ENCODE results near the gene MAP2K3. TPM values are rescaled to one million over a fixed set of nuclear protein-coding genes. Genes with fewer than 3 reads are reported as not detected.

Gene MAP2K3
- total RNA-seq, 2 experiments from 2014 or later, result 151 to 153 TPM

DNA sequence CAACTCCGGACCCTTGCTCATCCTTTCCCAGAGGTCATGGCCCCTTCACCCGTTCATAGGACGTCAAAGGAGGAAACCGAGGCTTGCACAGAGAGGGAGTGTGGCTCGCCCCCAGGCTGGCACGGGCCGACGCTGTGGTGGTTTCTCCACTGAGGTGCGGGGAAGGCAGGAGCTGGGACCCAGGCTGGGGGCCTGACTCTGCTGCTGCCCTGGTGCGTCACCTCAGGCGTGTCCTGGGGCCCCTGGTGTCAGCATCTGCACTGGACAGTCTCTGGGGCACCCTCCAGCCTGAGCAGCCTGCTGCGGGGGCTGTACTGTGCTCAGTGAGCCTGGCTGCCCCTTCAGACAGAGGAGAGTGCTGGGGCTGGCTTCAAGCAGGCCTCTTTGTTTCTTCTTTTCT lies 7.4 kb downstream of the MAP2K3 start:
- ATAC-seq (no peak), DNase-seq (no peak)
- H3K4me1 Mint-ChIP-seq (ENCODE audit: low read depth), result peaks cover 40% of the 10 kb centered on the region
- intact Hi-C loops (cut with micrococcal nuclease), result no loop called here
- CTCF ChIA-PET, result no interaction called here
- H3K9me3 Mint-ChIP-seq, result no peaks in the 10 kb centered on the region
- no peak overlapping the region for H3K4me3 Mint-ChIP-seq
- H3K27me3 Mint-ChIP-seq, result no peaks in the 10 kb centered on the region
- TF ChIP-seq, protein P1, sequence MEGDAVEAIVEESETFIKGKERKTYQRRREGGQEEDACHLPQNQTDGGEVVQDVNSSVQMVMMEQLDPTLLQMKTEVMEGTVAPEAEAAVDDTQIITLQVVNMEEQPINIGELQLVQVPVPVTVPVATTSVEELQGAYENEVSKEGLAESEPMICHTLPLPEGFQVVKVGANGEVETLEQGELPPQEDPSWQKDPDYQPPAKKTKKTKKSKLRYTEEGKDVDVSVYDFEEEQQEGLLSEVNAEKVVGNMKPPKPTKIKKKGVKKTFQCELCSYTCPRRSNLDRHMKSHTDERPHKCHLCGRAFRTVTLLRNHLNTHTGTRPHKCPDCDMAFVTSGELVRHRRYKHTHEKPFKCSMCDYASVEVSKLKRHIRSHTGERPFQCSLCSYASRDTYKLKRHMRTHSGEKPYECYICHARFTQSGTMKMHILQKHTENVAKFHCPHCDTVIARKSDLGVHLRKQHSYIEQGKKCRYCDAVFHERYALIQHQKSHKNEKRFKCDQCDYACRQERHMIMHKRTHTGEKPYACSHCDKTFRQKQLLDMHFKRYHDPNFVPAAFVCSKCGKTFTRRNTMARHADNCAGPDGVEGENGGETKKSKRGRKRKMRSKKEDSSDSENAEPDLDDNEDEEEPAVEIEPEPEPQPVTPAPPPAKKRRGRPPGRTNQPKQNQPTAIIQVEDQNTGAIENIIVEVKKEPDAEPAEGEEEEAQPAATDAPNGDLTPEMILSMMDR (IDR thresholded peaks at IDR 0.05), result no peak
- H3K36me3 Mint-ChIP-seq (ENCODE audit: low read depth), result peaks cover 33% of the 10 kb centered on the region
- H3K27ac Mint-ChIP-seq, result no peak overlapping the region
- POLR2A ChIA-PET, result interaction anchor here (0.8 kb wide), 1 partner anchor 10 kb away, joined by 3 read pairs; no protein-coding TSS in a partner anchor

DNA sequence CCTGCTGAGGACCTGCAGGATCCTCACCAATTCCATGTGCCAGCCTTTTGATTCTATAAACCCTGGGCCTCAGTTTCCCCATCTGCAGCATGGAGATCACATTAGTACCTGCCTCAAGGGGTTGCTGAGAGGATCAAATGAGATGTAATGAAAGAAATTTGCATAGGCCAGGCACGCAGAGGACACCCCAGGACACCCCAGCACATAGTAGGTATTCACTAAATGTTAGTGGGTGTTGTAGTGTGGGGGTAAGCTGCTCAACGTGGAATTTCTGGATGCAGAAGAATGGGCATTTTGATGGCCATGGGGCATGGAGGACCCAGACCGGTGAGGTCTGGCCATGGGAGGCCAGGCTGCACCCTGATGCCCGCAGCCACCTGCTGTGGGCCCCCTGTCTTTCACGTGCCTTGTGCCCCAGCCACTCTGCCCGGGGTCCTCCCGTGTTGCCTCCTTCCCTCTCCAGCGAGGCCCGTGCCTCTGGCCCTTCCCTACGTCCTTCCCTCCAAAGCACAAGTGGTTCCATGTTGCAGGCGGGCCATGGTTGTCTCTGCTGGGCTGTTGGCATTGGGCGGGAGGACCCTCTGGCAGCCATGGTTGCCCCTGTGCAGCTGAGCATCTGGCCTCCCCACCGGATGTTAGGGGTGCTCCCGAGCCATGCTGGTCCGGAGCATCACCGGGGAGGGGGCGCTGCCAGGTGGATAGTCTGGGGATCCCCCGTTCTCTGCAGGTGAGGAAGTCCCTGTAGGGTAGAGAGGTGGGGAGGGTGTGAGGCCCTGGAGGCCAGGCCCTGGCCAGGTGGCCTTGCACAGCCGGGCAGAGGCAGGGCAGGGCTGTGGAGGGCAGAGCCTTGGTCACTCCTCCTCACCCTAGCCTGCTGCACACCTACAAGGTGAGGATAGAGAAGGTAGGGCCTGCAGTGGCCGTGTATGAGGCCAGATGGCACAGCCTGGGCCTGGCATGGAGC lies 8.6 kb downstream of the MAP2K3 start:
- Mint-ChIP-seq H3K27ac (no peak overlapping the region), H3K27me3 (no peaks in the 10 kb centered on the region), H3K4me3 (no peak overlapping the region), H3K9me3 (no peaks in the 10 kb centered on the region), H3K36me3 (ENCODE audit: low read depth) (peaks cover 24% of the 10 kb centered on the region), H3K4me1 (ENCODE audit: low read depth) (peaks cover 36% of the 10 kb centered on the region)
- DNase-seq (no peak), ATAC-seq (no peak)
- CTCF ChIA-PET, result no interaction called here
- POLR2A ChIA-PET, result no interaction called here
- intact Hi-C loops (cut with micrococcal nuclease), result no loop called here
- TF ChIP-seq, protein P1 (IDR thresholded peaks at IDR 0.05), result no peak

DNA sequence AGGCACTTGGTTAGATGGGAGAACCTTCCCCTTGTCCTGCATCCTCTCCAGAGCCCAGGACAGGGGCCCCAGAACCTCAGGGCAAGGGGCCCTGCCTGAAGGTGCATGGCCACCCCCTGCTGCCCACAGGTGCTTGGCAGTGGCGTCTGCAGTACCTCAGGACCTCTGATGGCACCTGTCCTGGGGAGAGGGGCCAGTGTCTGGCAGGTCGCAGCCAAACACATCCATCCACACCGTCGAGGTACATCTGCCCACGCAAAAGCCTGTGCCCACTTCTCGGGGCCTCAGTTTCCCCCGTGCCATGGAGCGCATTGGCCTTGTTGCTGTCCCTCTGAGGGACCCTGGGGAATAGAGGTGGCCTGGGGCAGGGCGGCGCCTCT lies 9.3 kb downstream of the MAP2K3 start:
- TF ChIP-seq, protein P1 (IDR thresholded peaks at IDR 0.05), result no peak
- no peak overlapping the region for H3K27ac Mint-ChIP-seq
- ATAC-seq, result no peak
- H3K36me3 Mint-ChIP-seq (ENCODE audit: low read depth), result peaks cover 24% of the 10 kb centered on the region
- intact Hi-C loops (cut with micrococcal nuclease), result no loop called here
- CTCF ChIA-PET, result interaction anchor here (1.3 kb wide), 1 partner anchor 14 kb away, joined by 4 read pairs; no protein-coding TSS in a partner anchor
- peaks cover 29% of the 10 kb centered on the region for H3K4me1 Mint-ChIP-seq (ENCODE audit: low read depth)
- POLR2A ChIA-PET, result no interaction called here
- H3K27me3 Mint-ChIP-seq, result no peaks in the 10 kb centered on the region
- no peaks in the 10 kb centered on the region for H3K9me3 Mint-ChIP-seq
- no peak overlapping the region for H3K4me3 Mint-ChIP-seq
- no peak for DNase-seq

GRCh38 chr17:21294321-21295035 lies 10.0 kb downstream of the MAP2K3 start:
- POLR2A ChIA-PET, result no interaction called here
- peaks cover 23% of the 10 kb centered on the region for H3K36me3 Mint-ChIP-seq (ENCODE audit: low read depth)

More at GRCh38 chr17:21294321-21295035, 10.0 kb downstream of the MAP2K3 start:
- no peak for ATAC-seq
- no peak overlapping the region for H3K27ac Mint-ChIP-seq
- TF ChIP-seq, protein P1 (IDR thresholded peaks at IDR 0.05), result no peak
- intact Hi-C loops (cut with micrococcal nuclease), result no loop called here
- no peaks in the 10 kb centered on the region for H3K9me3 Mint-ChIP-seq
- peaks cover 22% of the 10 kb centered on the region for H3K4me1 Mint-ChIP-seq (ENCODE audit: low read depth)
- no peak for DNase-seq
- H3K4me3 Mint-ChIP-seq, result no peak overlapping the region
- CTCF ChIA-PET, result interaction anchor here (1.3 kb wide), 1 partner anchor 15 kb away, joined by 4 read pairs; no protein-coding TSS in a partner anchor
- no peaks in the 10 kb centered on the region for H3K27me3 Mint-ChIP-seq
